K562 (cell line): ENCODE data around the gene F12. TPM values are rescaled to one million over a fixed set of nuclear protein-coding genes. Genes with fewer than 3 reads are reported as not detected.

ENCODE experiments used
- ASH1L ChIP-seq: fragments of 450-650 bp; IDR thresholded peaks from 2 replicates; pipeline ENCODE4 v1.6.1; 2018; ENCODE audit warnings: borderline replicate concordance, mild to moderate bottlenecking, low read depth; ENCODE audit not compliant: partially characterized antibody
- CBFB ChIP-seq: sonication (generic); formaldehyde crosslinking; IDR thresholded peaks from 2 replicates; pipeline ENCODE4 v1.4.0; 2020; ENCODE audit warnings: mild to moderate bottlenecking, missing genetic modification reagents
- DIDO1 ChIP-seq: fragments of 450-650 bp; IDR thresholded peaks from 2 replicates; pipeline ENCODE4 v1.6.1; 2016; ENCODE audit warnings: low read depth, missing biosample characterization, missing genetic modification characterization
- EP400 ChIP-seq: fragments of 450-650 bp; IDR thresholded peaks from 2 replicates; pipeline ENCODE4 v1.6.1; 2017; ENCODE audit warnings: antibody characterized with exemption, mild to moderate bottlenecking, moderate library complexity
- KDM5B ChIP-seq: fragments of 200-600 bp; sonication (generic); IDR thresholded peaks from 2 replicates; pipeline ENCODE4 v1.6.1; 2012; ENCODE audit warnings: low read depth, mild to moderate bottlenecking, moderate library complexity, low read length, control low read depth, inconsistent platforms; ENCODE audit not compliant: insufficient replicate concordance
- MEF2A ChIP-seq: IDR thresholded peaks from 2 replicates; pipeline ENCODE4 v1.6.1; 2011; ENCODE audit warnings: low read depth, mild to moderate bottlenecking, low read length, moderate library complexity; ENCODE audit not compliant: control insufficient read depth
- polyA plus RNA-seq, 8 experiments: library from polyadenylated mRNA; depleted of rRNA in 4 of 8; stranded (reverse) in 5 of 8; unstranded in 3 of 8; fragments of >200 nt; fragmentation: Nextera tagmentation in 2 of 8; fragmentation: Illumina TruSeq in 1 of 8; extraction: Ambion mirVana in 2 of 8; extraction: Trizol in 1 of 8; gene quantifications; 2 replicates each; pipeline versions ENCODE4 v1.2.1 to v1.2.3, GENCODE V29; 2011 to 2014; ENCODE audit warnings: inconsistent platforms in 1 of 8, missing spikeins in 1 of 8
- total RNA-seq, 7 experiments: library from RNA; depleted of rRNA in 6 of 7; stranded (reverse); fragments of >200 nt in 6 of 7; fragmentation: Illumina TruSeq in 2 of 7; extraction: Trizol in 2 of 7; gene quantifications; 2 replicates each; pipeline versions ENCODE4 v1.2.1 to v1.2.3, GENCODE V29; 2011 to 2021; ENCODE audit warnings: low replicate concordance in 1 of 7
- TF ChIP-seq, protein P1 (sequence below): fragments of 200-800 bp; sonication (Bioruptor generic); IDR thresholded peaks from 2 replicates; pipeline ENCODE4 v1.6.1; 2016; ENCODE audit warnings: missing genetic modification characterization, missing compliant biosample characterization
- TF ChIP-seq, protein P2 (sequence below): sonication (generic); formaldehyde crosslinking; IDR thresholded peaks from 2 replicates; pipeline ENCODE4 v1.5.0; 2020; ENCODE audit warnings: missing genetic modification reagents
- TF ChIP-seq, protein P3 (sequence below): fragments of 250-450 bp; sonication (Bioruptor Pico); IDR thresholded peaks from 2 replicates; pipeline ENCODE4 v1.9.0; 2021; ENCODE audit warnings: mild to moderate bottlenecking, inconsistent platforms
- TF ChIP-seq, protein P4 (sequence below): fragments of 250-450 bp; sonication (Bioruptor Pico); IDR thresholded peaks from 2 replicates; pipeline ENCODE4 v1.4.0; 2020; ENCODE audit warnings: mild to moderate bottlenecking, moderate library complexity
- TF ChIP-seq, protein P5 (sequence below): fragments of 450-650 bp; IDR thresholded peaks from 2 replicates; pipeline ENCODE4 v1.6.1; 2016; ENCODE audit warnings: mild to moderate bottlenecking
- TF ChIP-seq, protein P6 (sequence below): sonication (generic); formaldehyde crosslinking; IDR thresholded peaks from 2 replicates; pipeline ENCODE4 v1.8.1; 2022; ENCODE audit warnings: missing genetic modification reagents

Gene F12
- total and polyA plus RNA-seq, 9 of the 15 experiments (the other 6 are each of a cell fraction or from before 2014, with no cell fraction given), result 0.59 to 18.3 (median 3.6) TPM

DNA sequence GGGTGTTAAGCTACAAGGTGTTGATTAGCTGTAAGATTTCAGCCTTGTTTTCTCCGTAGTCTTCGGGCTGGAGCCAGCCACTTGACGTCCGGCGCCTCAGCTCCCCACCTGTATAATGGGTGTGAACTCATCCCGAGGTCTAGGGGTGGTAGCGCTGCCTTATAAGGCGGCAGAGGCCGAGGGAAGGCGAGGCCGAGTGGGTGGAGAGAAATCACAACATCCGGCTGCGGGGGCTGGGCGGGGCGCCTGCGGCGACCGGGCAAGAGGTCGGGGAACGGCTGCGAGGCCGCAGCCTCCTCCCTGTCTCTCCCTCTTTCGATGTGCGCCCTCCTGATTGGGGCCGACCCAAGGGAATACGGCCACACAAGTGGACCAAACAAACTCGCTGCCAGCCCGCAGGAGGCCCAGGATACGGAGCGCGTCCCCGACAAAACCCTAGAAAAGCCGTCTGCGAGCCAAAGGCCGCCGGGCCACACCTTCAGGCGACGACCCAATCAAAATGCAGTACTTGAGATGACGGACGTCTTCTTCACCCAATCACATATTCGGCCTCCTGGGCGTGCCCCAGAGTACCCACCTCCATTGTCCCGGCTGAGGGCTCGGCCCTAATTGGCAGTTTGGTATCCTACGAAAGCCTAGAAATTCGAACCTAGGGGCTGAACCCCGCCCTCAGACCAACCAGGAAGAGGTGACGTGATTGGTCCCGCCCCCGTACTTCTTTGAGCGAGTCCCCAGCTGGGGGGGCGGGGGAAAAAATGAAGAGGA is 16.6 kb upstream of the F12 start (continued):
- TF ChIP-seq MEF2A, result no peak
- TF ChIP-seq, protein P1, sequence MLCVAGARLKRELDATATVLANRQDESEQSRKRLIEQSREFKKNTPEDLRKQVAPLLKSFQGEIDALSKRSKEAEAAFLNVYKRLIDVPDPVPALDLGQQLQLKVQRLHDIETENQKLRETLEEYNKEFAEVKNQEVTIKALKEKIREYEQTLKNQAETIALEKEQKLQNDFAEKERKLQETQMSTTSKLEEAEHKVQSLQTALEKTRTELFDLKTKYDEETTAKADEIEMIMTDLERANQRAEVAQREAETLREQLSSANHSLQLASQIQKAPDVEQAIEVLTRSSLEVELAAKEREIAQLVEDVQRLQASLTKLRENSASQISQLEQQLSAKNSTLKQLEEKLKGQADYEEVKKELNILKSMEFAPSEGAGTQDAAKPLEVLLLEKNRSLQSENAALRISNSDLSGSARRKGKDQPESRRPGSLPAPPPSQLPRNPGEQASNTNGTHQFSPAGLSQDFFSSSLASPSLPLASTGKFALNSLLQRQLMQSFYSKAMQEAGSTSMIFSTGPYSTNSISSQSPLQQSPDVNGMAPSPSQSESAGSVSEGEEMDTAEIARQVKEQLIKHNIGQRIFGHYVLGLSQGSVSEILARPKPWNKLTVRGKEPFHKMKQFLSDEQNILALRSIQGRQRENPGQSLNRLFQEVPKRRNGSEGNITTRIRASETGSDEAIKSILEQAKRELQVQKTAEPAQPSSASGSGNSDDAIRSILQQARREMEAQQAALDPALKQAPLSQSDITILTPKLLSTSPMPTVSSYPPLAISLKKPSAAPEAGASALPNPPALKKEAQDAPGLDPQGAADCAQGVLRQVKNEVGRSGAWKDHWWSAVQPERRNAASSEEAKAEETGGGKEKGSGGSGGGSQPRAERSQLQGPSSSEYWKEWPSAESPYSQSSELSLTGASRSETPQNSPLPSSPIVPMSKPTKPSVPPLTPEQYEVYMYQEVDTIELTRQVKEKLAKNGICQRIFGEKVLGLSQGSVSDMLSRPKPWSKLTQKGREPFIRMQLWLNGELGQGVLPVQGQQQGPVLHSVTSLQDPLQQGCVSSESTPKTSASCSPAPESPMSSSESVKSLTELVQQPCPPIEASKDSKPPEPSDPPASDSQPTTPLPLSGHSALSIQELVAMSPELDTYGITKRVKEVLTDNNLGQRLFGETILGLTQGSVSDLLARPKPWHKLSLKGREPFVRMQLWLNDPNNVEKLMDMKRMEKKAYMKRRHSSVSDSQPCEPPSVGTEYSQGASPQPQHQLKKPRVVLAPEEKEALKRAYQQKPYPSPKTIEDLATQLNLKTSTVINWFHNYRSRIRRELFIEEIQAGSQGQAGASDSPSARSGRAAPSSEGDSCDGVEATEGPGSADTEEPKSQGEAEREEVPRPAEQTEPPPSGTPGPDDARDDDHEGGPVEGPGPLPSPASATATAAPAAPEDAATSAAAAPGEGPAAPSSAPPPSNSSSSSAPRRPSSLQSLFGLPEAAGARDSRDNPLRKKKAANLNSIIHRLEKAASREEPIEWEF (CRISPR knock-in tag), result no peak
- TF ChIP-seq, protein P2, sequence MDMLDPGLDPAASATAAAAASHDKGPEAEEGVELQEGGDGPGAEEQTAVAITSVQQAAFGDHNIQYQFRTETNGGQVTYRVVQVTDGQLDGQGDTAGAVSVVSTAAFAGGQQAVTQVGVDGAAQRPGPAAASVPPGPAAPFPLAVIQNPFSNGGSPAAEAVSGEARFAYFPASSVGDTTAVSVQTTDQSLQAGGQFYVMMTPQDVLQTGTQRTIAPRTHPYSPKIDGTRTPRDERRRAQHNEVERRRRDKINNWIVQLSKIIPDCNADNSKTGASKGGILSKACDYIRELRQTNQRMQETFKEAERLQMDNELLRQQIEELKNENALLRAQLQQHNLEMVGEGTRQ, result no peak
- TF ChIP-seq KDM5B, result peak; percentile 83
- TF ChIP-seq, protein P3, sequence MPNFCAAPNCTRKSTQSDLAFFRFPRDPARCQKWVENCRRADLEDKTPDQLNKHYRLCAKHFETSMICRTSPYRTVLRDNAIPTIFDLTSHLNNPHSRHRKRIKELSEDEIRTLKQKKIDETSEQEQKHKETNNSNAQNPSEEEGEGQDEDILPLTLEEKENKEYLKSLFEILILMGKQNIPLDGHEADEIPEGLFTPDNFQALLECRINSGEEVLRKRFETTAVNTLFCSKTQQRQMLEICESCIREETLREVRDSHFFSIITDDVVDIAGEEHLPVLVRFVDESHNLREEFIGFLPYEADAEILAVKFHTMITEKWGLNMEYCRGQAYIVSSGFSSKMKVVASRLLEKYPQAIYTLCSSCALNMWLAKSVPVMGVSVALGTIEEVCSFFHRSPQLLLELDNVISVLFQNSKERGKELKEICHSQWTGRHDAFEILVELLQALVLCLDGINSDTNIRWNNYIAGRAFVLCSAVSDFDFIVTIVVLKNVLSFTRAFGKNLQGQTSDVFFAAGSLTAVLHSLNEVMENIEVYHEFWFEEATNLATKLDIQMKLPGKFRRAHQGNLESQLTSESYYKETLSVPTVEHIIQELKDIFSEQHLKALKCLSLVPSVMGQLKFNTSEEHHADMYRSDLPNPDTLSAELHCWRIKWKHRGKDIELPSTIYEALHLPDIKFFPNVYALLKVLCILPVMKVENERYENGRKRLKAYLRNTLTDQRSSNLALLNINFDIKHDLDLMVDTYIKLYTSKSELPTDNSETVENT (CRISPR knock-in tag), result peak; percentile 30; the same call in 1 of the 2 replicates
- TF ChIP-seq, protein P4, sequence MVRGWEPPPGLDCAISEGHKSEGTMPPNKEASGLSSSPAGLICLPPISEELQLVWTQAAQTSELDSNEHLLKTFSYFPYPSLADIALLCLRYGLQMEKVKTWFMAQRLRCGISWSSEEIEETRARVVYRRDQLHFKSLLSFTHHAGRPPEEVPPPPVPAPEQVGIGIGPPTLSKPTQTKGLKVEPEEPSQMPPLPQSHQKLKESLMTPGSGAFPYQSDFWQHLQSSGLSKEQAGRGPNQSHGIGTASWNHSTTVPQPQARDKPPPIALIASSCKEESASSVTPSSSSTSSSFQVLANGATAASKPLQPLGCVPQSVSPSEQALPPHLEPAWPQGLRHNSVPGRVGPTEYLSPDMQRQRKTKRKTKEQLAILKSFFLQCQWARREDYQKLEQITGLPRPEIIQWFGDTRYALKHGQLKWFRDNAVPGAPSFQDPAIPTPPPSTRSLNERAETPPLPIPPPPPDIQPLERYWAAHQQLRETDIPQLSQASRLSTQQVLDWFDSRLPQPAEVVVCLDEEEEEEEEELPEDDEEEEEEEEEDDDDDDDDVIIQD (CRISPR knock-in tag), result no peak
- TF ChIP-seq EP400, result peak; percentile 82
- TF ChIP-seq, protein P5, sequence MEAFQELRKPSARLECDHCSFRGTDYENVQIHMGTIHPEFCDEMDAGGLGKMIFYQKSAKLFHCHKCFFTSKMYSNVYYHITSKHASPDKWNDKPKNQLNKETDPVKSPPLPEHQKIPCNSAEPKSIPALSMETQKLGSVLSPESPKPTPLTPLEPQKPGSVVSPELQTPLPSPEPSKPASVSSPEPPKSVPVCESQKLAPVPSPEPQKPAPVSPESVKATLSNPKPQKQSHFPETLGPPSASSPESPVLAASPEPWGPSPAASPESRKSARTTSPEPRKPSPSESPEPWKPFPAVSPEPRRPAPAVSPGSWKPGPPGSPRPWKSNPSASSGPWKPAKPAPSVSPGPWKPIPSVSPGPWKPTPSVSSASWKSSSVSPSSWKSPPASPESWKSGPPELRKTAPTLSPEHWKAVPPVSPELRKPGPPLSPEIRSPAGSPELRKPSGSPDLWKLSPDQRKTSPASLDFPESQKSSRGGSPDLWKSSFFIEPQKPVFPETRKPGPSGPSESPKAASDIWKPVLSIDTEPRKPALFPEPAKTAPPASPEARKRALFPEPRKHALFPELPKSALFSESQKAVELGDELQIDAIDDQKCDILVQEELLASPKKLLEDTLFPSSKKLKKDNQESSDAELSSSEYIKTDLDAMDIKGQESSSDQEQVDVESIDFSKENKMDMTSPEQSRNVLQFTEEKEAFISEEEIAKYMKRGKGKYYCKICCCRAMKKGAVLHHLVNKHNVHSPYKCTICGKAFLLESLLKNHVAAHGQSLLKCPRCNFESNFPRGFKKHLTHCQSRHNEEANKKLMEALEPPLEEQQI, result no peak
- peak; percentile 89 for TF ChIP-seq ASH1L
- TF ChIP-seq CBFB (CRISPR knock-in tag), result peak; percentile 53; the same call in 1 of the 2 replicates
- TF ChIP-seq, protein P6, sequence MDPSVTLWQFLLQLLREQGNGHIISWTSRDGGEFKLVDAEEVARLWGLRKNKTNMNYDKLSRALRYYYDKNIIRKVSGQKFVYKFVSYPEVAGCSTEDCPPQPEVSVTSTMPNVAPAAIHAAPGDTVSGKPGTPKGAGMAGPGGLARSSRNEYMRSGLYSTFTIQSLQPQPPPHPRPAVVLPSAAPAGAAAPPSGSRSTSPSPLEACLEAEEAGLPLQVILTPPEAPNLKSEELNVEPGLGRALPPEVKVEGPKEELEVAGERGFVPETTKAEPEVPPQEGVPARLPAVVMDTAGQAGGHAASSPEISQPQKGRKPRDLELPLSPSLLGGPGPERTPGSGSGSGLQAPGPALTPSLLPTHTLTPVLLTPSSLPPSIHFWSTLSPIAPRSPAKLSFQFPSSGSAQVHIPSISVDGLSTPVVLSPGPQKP (CRISPR knock-in tag), result no peak
- TF ChIP-seq DIDO1 (tag), result no peak
